ENCODE measurements around the gene ROCK2.

The ROCK2 gene

GRCh38 chr2:11228692-11229091 lies 115.7 kb downstream of the ROCK2 start:
- no peak for DNase-seq

GRCh38 chr2:11227595-11227994 lies 116.8 kb downstream of the ROCK2 start:
- no peak for DNase-seq

DNA sequence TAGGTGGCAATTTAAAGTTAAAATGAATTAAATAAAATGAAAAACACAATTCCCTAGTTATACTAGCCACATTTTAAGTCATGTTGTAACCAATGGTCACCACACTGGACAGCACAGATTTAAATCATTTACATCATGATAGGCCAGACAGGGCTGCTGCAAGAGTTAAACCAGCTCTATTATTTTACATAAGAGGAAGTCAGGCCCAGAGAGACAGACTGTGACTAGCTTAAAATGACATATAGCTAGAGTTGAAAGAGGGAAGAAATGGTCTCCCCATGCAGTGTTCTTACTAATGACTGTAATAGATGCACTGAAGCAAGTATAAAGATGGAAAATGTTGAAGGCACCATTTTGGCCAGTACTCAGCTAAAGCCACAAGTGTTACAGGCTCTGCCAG lies 119.5 kb downstream of the ROCK2 start:
- no peak for DNase-seq

DNA sequence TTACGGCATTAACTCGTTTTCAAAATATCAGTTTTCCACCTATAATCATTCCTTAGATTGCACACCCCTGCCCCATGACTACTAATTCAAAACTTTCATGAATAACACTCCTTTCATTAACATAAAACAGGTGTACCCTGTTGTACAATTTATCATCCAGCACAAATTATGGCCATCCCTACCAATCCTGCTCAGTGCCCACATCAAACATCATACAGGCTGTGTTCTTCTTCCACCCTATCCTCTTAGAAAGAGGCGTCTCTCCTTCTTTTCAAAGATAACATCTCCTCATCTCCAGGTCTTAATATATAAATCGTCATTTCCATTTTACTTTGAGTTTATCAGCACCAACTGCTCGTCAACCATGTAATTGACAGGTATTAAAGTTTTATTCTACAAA lies 121.6 kb downstream of the ROCK2 start:
- DNase-seq: no peak

DNA sequence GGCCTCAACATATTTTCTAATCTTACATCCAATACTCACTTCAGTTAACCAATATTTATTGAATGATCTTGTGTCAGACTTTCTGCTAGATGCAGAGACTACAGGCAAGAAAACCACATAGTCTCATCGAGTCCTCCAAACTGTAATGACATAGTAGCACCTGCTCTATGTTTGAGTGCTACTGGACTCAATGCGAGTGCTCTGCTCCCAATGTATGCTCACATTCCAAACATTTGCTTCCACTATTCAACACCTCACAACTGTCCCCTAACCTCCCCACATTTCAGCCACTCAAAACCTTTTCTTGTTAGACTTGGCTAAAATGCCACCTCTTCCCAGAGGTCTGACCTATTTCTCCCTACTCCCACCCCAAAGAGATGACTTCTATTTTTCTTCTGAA lies 124.0 kb downstream of the ROCK2 start:
- DNase-seq: no peak

GRCh38 chr2:11215407-11215806 lies 129.0 kb downstream of the ROCK2 start:
- DNase-seq: no peak

- DNase-seq: no peak
These were observed 129.7 kb downstream of the ROCK2 start for GRCh38 chr2:11214770-11215169.

GRCh38 chr2:11213975-11214374 lies 130.5 kb downstream of the ROCK2 start:
- no peak for DNase-seq

GRCh38 chr2:11213090-11213638 lies 131.3 kb downstream of the ROCK2 start:
- DNase-seq: no peak

DNA sequence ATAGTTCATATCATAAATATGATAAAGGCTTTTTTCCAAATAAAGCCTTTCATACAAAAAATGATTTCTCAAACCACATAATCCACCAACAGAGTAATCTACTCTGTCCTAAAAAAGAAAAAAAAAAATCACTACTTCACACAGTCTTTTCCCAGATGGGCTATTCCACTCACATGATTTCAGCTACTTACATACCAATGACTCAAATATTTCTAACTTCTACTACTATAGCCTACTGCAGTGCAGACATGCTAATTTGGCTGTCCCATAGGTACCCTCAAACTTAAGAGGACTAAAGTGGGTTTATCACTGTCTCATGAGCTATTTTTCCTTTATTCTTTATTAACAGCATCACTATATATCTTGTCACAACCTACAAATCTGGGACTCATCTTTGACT lies 131.8 kb downstream of the ROCK2 start:
- no peak for DNase-seq

- DNase-seq: no peak
These were observed 136.4 kb downstream of the ROCK2 start for GRCh38 chr2:11208083-11208482.

GRCh38 chr2:11203480-11203879 lies 141.0 kb downstream of the ROCK2 start:
- DNase-seq: no peak

DNA sequence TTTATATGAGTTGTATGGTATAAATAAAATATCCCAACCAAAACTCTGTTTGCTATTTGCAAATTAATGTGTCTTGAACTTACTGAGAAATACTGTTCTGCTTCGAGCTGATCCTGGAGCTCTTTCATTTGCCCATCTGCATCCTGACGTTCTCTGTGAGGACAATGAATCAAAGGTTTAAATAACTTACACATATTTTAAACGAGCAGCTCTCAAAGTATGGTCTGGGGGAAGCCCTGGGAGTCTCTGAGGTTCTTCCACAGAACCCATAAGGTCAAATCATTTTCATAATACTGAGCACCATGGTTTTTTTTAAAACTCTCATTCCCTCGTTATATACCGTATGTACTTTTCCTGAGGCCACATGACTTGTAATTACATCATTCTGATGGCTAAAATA lies 142.5 kb downstream of the ROCK2 start:
- DNase-seq: no peak

DNA sequence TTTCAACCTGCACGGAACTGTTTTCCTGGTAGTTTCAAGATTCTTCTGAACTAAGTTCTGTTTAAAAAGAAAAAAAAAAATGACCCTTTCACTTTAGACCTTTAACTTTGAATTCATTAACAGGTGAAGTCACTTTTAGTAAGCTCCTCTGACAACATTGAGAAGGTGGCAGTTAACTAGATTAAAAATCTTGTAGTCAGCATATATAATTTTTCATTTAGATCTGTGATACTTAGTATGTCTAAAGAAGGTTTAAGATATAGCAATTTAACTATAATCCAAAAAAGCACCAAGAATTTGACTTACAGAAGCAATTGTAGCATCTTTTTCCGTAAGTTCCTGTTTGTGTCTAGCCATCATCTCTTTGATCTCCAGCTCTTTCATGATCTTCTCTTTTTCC lies 143.8 kb downstream of the ROCK2 start:
- no peak for DNase-seq

DNA sequence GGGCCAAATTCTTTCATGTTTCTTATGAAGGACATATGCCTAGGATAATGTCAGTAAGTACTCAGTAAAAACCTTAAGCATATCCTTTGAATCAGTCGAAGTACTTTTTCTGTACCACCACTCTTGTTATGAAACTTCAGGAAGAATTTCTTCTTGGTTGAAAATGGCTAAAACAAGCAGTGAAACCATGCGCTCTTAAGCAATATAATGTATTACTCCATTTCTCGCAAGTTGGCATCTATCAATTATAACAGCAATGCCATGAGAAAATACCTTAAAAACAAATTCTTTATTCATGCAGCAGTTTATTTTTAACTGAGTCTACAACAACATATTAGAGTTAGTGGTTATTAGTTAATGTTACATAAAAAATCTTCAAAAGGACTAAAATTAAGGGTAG lies 148.2 kb downstream of the ROCK2 start:
- DNase-seq: no peak

- no peak for DNase-seq
These were observed 156.7 kb downstream of the ROCK2 start for GRCh38 chr2:11187731-11188130.

GRCh38 chr2:11187083-11187619 lies 157.3 kb downstream of the ROCK2 start:
- no peak for DNase-seq

- no peak for DNase-seq
These were observed 158.3 kb downstream of the ROCK2 start for GRCh38 chr2:11186145-11186544.

DNA sequence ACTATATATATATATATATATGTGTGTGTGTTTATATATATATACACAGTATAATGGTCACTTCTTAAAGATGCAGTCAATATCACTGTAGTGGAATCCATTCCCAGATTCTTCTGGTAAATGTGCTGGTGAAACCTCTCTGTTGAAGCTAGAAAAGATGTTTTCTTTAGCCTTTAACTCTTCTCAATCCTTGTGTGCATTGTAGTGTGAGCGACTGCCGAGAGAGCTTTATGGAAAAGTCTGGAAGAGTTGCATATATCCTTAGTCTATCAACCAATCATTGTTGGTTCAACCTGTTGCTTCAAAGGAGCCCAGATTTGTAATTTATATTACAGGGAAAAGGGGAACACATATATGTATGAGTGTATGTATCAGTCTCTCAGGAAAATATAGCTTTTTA lies 161.5 kb downstream of the ROCK2 start:
- no peak for DNase-seq

DNA sequence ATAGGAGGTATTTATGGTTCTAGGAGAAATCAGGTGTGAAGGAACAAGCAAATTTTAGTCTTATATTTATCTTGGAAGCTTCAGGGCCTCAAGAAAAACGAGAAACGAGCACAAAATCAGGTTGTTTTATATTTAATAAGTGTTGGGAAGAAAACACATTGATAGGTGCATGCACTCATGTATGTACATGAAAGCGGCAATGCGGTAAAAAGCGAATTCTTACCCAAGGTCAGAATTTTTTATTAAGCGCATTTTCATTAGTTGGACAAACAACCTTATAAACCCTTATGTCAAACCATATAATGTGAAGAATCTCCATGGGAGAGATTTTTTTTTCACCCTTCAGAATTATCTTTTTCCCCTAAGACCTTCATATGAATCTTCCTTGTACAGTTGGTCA lies 163.8 kb downstream of the ROCK2 start:
- DNase-seq: no peak

GRCh38 chr2:11179899-11180298 lies 164.5 kb downstream of the ROCK2 start:
- DNase-seq: no peak

GRCh38 chr2:11179196-11179595 lies 165.2 kb downstream of the ROCK2 start:
- DNase-seq: no peak

DNA sequence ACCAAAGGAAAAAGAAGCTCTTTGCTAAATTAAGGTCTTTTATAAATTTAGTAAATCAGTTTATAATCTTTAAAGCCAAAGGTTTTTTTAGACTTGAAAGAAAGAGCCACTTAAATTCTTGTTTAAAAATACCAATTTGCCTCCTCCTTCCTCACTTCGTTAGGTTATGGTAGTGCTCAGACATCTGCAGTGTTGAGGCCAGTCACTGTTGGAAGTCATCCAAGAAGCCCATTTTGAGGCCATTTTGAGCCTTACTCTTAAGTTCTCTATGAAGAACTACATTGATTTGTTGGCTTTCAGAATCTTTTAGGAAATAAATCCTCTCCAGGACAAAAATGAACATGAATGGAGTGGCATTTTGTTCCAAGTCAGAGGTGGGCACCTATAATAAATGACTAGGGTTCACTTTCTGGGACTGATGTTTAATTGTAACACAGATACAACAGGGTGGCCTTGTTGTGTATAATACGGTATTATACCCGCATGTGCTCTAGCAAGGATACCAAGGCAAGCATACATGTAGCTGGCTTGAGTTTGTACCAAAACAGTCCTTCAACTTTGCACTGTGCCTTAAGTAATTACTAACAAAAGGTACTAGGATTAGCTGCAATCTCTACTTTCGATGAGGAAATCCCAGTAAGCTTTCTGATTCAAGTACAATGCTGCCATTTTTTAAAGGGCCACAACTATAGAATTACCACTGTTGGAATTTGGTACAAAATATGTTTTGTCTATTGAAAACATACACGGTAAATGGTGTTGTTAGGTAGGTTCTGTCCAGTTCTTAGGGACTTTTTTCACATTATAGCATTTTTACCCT lies 166.4 kb downstream of the ROCK2 start:
- no peak for DNase-seq

GRCh38 chr2:11175293-11175795 lies 169.1 kb downstream of the ROCK2 start:
- no peak for DNase-seq
